ENCODE results near the gene MBD5.

MBD5 gene

GRCh38 chr2:148458171-148458570 lies 437.3 kb downstream of the MBD5 start:
- Histone ChIP-seq H3K9ac (ENCODE audit: low read length) (no peak overlapping the region), H3K4me1 (ENCODE audit: control insufficient read depth in 1 of 2, insufficient read depth in 2 of 2, low read length in 2 of 2) (no peaks in the 10 kb centered on the region), H3K4ac (ENCODE audit: low read depth, low read length) (no peak overlapping the region), H3K4me3 (ENCODE audit: low read depth, low read length) (no peak overlapping the region), H3K4me2 (ENCODE audit: low read length) (no peak overlapping the region), H4K12ac (ENCODE audit: low read depth, low read length) (no peak overlapping the region), H3K18ac (ENCODE audit: low read length) (no peak overlapping the region), H4K91ac (ENCODE audit: low read depth, low read length) (no peak overlapping the region), H3K27ac (ENCODE audit: low read depth, low read length) (no peak overlapping the region), H2AFZ (ENCODE audit: insufficient read depth, low read length, poor library complexity) (no peak overlapping the region), H3K9me3 (ENCODE audit: insufficient read depth, low read depth, low read length) (no peaks in the 10 kb centered on the region), H2BK120ac (ENCODE audit: insufficient read depth, low read length, poor library complexity) (no peak overlapping the region), H2BK12ac (ENCODE audit: low read length) (no peak overlapping the region), H3K36me3 (ENCODE audit: control insufficient read depth in 1 of 2, insufficient read depth in 2 of 2, low read length in 2 of 2) (no peaks in the 10 kb centered on the region), H4K8ac (ENCODE audit: low read depth, low read length) (no peak overlapping the region), H2AK5ac (ENCODE audit: low read length) (no peak overlapping the region), H3K23ac (ENCODE audit: low read length) (no peak overlapping the region), H3K79me1 (ENCODE audit: low read length) (no peaks in the 10 kb centered on the region), H3K79me2 (ENCODE audit: control insufficient read depth, insufficient read depth, low read length, poor library complexity) (no peaks in the 10 kb centered on the region), H3K14ac (ENCODE audit: low read length) (no peak overlapping the region), H3K27me3 (ENCODE audit: insufficient read depth, low read length) (no peaks in the 10 kb centered on the region), H2BK5ac (ENCODE audit: low read depth, low read length, poor library complexity) (no peak overlapping the region)
- DNase-seq, result peak; percentile 70 to 93
- WGBS (ENCODE audit: extremely low coverage, insufficient coverage, insufficient read length), result no CpG with 5 or more reads among the region's 2 CpGs

DNA sequence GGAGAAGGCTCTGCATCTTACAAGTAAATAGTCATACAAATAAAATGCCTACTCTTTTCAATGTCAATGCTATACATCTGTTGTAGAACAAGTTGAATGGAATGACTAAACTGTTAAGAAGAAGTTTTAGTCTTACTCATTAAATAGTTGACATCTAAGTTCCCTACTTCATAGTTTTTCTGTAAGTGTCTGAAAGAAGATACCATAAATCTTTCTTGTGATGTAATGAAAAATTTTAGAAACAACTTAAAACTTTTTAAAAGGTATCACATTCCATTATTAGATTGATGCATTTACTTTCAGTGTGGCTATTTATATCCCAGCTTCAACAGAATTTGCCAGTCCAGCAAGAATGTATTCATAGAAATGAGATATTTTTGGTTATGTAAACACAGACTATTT lies 438.5 kb downstream of the MBD5 start:
- Histone ChIP-seq H2AFZ (ENCODE audit: insufficient read depth, low read length, poor library complexity) (no peak overlapping the region), H3K4ac (ENCODE audit: low read depth, low read length) (no peak overlapping the region), H3K79me2 (ENCODE audit: control insufficient read depth, insufficient read depth, low read length, poor library complexity) (no peaks in the 10 kb centered on the region), H3K4me2 (ENCODE audit: low read length) (no peak overlapping the region), H3K14ac (ENCODE audit: low read length) (no peak overlapping the region), H3K23ac (ENCODE audit: low read length) (no peak overlapping the region), H3K4me1 (ENCODE audit: control insufficient read depth in 1 of 2, insufficient read depth in 2 of 2, low read length in 2 of 2) (no peaks in the 10 kb centered on the region), H3K18ac (ENCODE audit: low read length) (no peak overlapping the region), H3K27me3 (ENCODE audit: insufficient read depth, low read length) (no peaks in the 10 kb centered on the region), H3K79me1 (ENCODE audit: low read length) (no peaks in the 10 kb centered on the region), H3K9me3 (ENCODE audit: insufficient read depth, low read depth, low read length) (no peaks in the 10 kb centered on the region), H3K9ac (ENCODE audit: low read length) (no peak overlapping the region), H2AK5ac (ENCODE audit: low read length) (no peak overlapping the region), H4K8ac (ENCODE audit: low read depth, low read length) (no peak overlapping the region), H2BK120ac (ENCODE audit: insufficient read depth, low read length, poor library complexity) (no peak overlapping the region), H3K27ac (ENCODE audit: low read depth, low read length) (no peak overlapping the region), H4K91ac (ENCODE audit: low read depth, low read length) (no peak overlapping the region), H4K12ac (ENCODE audit: low read depth, low read length) (no peak overlapping the region), H3K4me3 (ENCODE audit: low read depth, low read length) (no peak overlapping the region), H3K36me3 (ENCODE audit: control insufficient read depth in 1 of 2, insufficient read depth in 2 of 2, low read length in 2 of 2) (no peaks in the 10 kb centered on the region), H2BK12ac (ENCODE audit: low read length) (no peak overlapping the region), H2BK5ac (ENCODE audit: low read depth, low read length, poor library complexity) (no peak overlapping the region)
- DNase-seq, result peak; percentile 12 to 69

DNA sequence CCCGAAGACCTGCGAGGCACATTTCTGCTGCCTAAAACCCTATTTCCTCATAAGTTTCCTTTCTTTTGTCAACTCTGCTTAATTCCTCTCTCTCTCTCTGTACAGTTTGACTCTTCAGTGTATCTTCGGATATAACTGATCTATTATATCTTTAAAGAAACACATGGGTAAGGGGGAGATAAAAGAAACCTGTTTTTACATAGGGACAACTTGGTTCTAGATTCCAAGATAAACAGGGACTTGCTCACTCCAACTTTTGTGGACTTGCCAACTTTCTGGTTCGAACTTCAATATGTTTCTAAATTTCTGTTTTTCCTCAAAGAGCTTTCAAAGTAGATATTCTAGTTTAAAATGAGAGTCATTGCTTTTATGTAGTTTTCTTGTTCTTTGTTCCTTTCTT lies 441.0 kb downstream of the MBD5 start:
- H3K27me3 ChIP-seq (ENCODE audit: insufficient read depth, low read length), result no peaks in the 10 kb centered on the region
- no peak overlapping the region for H3K23ac ChIP-seq (ENCODE audit: low read length)
- H3K4me2 ChIP-seq (ENCODE audit: low read length), result no peak overlapping the region
- no peaks in the 10 kb centered on the region for H3K4me1 ChIP-seq (ENCODE audit: control insufficient read depth in 1 of 2, insufficient read depth in 2 of 2, low read length in 2 of 2)
- H3K4ac ChIP-seq (ENCODE audit: low read depth, low read length), result no peak overlapping the region
- no peak overlapping the region for H2AFZ ChIP-seq (ENCODE audit: insufficient read depth, low read length, poor library complexity)
- H4K12ac ChIP-seq (ENCODE audit: low read depth, low read length), result no peak overlapping the region
- H2BK5ac ChIP-seq (ENCODE audit: low read depth, low read length, poor library complexity), result no peak overlapping the region
- no peak overlapping the region for H4K8ac ChIP-seq (ENCODE audit: low read depth, low read length)
- no peak overlapping the region for H2AK5ac ChIP-seq (ENCODE audit: low read length)
- H3K14ac ChIP-seq (ENCODE audit: low read length), result no peak overlapping the region
- no peaks in the 10 kb centered on the region for H3K36me3 ChIP-seq (ENCODE audit: control insufficient read depth in 1 of 2, insufficient read depth in 2 of 2, low read length in 2 of 2)
- DNase-seq, result no peak
- H2BK120ac ChIP-seq (ENCODE audit: insufficient read depth, low read length, poor library complexity), result no peak overlapping the region
- H3K79me2 ChIP-seq (ENCODE audit: control insufficient read depth, insufficient read depth, low read length, poor library complexity), result no peaks in the 10 kb centered on the region
- H3K4me3 ChIP-seq (ENCODE audit: low read depth, low read length), result no peak overlapping the region
- no peaks in the 10 kb centered on the region for H3K79me1 ChIP-seq (ENCODE audit: low read length)
- WGBS (ENCODE audit: extremely low coverage, insufficient coverage, insufficient read length), result no CpG with 5 or more reads among the region's 4 CpGs
- no peak overlapping the region for H4K91ac ChIP-seq (ENCODE audit: low read depth, low read length)
- no peak overlapping the region for H3K18ac ChIP-seq (ENCODE audit: low read length)
- no peak overlapping the region for H3K27ac ChIP-seq (ENCODE audit: low read depth, low read length)
- no peak overlapping the region for H2BK12ac ChIP-seq (ENCODE audit: low read length)
- no peaks in the 10 kb centered on the region for H3K9me3 ChIP-seq (ENCODE audit: insufficient read depth, low read depth, low read length)
- no peak overlapping the region for H3K9ac ChIP-seq (ENCODE audit: low read length)

- no peak overlapping the region for H4K91ac ChIP-seq (ENCODE audit: low read depth, low read length)
- H2BK5ac ChIP-seq (ENCODE audit: low read depth, low read length, poor library complexity), result no peak overlapping the region
- H3K23ac ChIP-seq (ENCODE audit: low read length), result no peak overlapping the region
- no peak overlapping the region for H3K9ac ChIP-seq (ENCODE audit: low read length)
- H3K36me3 ChIP-seq (ENCODE audit: control insufficient read depth in 1 of 2, insufficient read depth in 2 of 2, low read length in 2 of 2), result no peaks in the 10 kb centered on the region
- no peak overlapping the region for H3K27ac ChIP-seq (ENCODE audit: low read depth, low read length)
- no peak overlapping the region for H3K4me3 ChIP-seq (ENCODE audit: low read depth, low read length)
- no peak overlapping the region for H4K12ac ChIP-seq (ENCODE audit: low read depth, low read length)
- no peaks in the 10 kb centered on the region for H3K79me2 ChIP-seq (ENCODE audit: control insufficient read depth, insufficient read depth, low read length, poor library complexity)
- H3K18ac ChIP-seq (ENCODE audit: low read length), result no peak overlapping the region
- no peak overlapping the region for H2AFZ ChIP-seq (ENCODE audit: insufficient read depth, low read length, poor library complexity)
- H3K14ac ChIP-seq (ENCODE audit: low read length), result no peak overlapping the region
- H3K9me3 ChIP-seq (ENCODE audit: insufficient read depth, low read depth, low read length), result no peaks in the 10 kb centered on the region
- H3K4me2 ChIP-seq (ENCODE audit: low read length), result no peak overlapping the region
- H3K4ac ChIP-seq (ENCODE audit: low read depth, low read length), result no peak overlapping the region
- H2AK5ac ChIP-seq (ENCODE audit: low read length), result no peak overlapping the region
- no peaks in the 10 kb centered on the region for H3K27me3 ChIP-seq (ENCODE audit: insufficient read depth, low read length)
- no peak overlapping the region for H2BK120ac ChIP-seq (ENCODE audit: insufficient read depth, low read length, poor library complexity)
- WGBS (ENCODE audit: extremely low coverage, insufficient coverage, insufficient read length), result no CpG with 5 or more reads among the region's 1 CpG
- no peak overlapping the region for H4K8ac ChIP-seq (ENCODE audit: low read depth, low read length)
- DNase-seq, result no peak
- no peak overlapping the region for H2BK12ac ChIP-seq (ENCODE audit: low read length)
- H3K4me1 ChIP-seq (ENCODE audit: control insufficient read depth in 1 of 2, insufficient read depth in 2 of 2, low read length in 2 of 2), result no peaks in the 10 kb centered on the region
- no peaks in the 10 kb centered on the region for H3K79me1 ChIP-seq (ENCODE audit: low read length)
Observed at GRCh38 chr2:148475626-148476025, 454.7 kb downstream of the MBD5 start.
